Liver (tissue), 9 donors: ENCODE measurements around the gene RALB. TPM values are rescaled to one million over a fixed set of nuclear protein-coding genes. Genes with fewer than 3 reads are reported as not detected.

ENCODE experiments used
- DNase-seq: peaks from one replicate; pipeline ENCODE4 v3.0.0-alpha.2; 2017; ENCODE audit warnings: low spot score
- H3K27ac ChIP-seq, 2 donors: one replicate each; pipeline ENCODE4 v1.7.0; 2013; ENCODE audit warnings: inconsistent platforms in 2 of 2, low read length in 2 of 2, control low read depth in 1 of 2, low read depth in 1 of 2, mild to moderate bottlenecking in 1 of 2
- H3K27me3 ChIP-seq, 4 donors: one replicate each; pipeline versions ENCODE4 v1.6.1 to v1.7.0; 2013; ENCODE audit warnings: low read length in 3 of 4, inconsistent platforms in 1 of 4, mild to moderate bottlenecking in 1 of 4, moderate library complexity in 1 of 4; ENCODE audit not compliant: control insufficient read depth in 4 of 4, insufficient read depth in 4 of 4
- H3K36me3 ChIP-seq, 4 donors: one replicate each; pipeline versions ENCODE4 v1.6.1 to v1.7.0; 2013; ENCODE audit warnings: low read length in 3 of 4, mild to moderate bottlenecking in 3 of 4, low read depth in 1 of 4, moderate library complexity in 1 of 4; ENCODE audit not compliant: control insufficient read depth in 4 of 4, insufficient read depth in 3 of 4
- H3K4me1 ChIP-seq, 4 donors: one replicate each; pipeline versions ENCODE4 v1.6.1 to v1.7.0; 2013; ENCODE audit warnings: low read length in 3 of 4, mild to moderate bottlenecking in 3 of 4, moderate library complexity in 1 of 4; ENCODE audit not compliant: control insufficient read depth in 4 of 4, insufficient read depth in 4 of 4
- H3K4me3 ChIP-seq, 3 donors: one replicate each; pipeline versions ENCODE4 v1.6.1 to v1.7.0; 2013; ENCODE audit warnings: low read length in 3 of 3, control low read depth in 1 of 3, low read depth in 1 of 3, mild to moderate bottlenecking in 1 of 3
- H3K9ac ChIP-seq, 2 donors: one replicate each; pipeline ENCODE4 v1.7.0; 2013; ENCODE audit warnings: low read length in 2 of 2, mild to moderate bottlenecking in 2 of 2, moderate library complexity in 2 of 2, control low read depth in 1 of 2, low read depth in 1 of 2
- H3K9me3 ChIP-seq, 4 donors: one replicate each; pipeline versions ENCODE4 v1.6.1 to v1.7.0; 2013; ENCODE audit warnings: low read length in 3 of 4; ENCODE audit not compliant: control insufficient read depth in 4 of 4
- ATF3 ChIP-seq: IDR thresholded peaks from 2 replicates; pipeline ENCODE4 v1.6.1; 2016; ENCODE audit warnings: antibody characterized with exemption
- CTCF ChIP-seq: fragments of 150-350 bp; IDR thresholded peaks from 2 replicates; pipeline ENCODE4 v1.5.1; 2017; ENCODE audit warnings: improper control_type of control experiment, low read depth, low read length; ENCODE audit not compliant: missing input control
- EGR1 ChIP-seq, 2 donors: IDR thresholded peaks; 2 replicates each; pipeline ENCODE4 v1.6.1; 2016 to 2018; ENCODE audit warnings: antibody characterized with exemption in 2 of 2, low read depth in 2 of 2
- FOXA1 ChIP-seq: IDR thresholded peaks from 2 replicates; pipeline ENCODE4 v1.6.1; 2016; ENCODE audit warnings: antibody characterized with exemption
- FOXA2 ChIP-seq: IDR thresholded peaks from 2 replicates; pipeline ENCODE4 v1.6.1; 2016; ENCODE audit warnings: antibody characterized with exemption
- GABPA ChIP-seq, 2 donors: IDR thresholded peaks in 1 of 2; conservative IDR thresholded peaks in 1 of 2; 2 replicates each; pipeline ENCODE4 v1.6.1; 2016; ENCODE audit warnings: antibody characterized with exemption in 2 of 2, mild to moderate bottlenecking in 1 of 2, moderate library complexity in 1 of 2
- HNF4A ChIP-seq, 2 donors: conservative IDR thresholded peaks; 2 replicates each; pipeline ENCODE4 v1.6.1; 2016; ENCODE audit warnings: antibody characterized with exemption in 2 of 2, mild to moderate bottlenecking in 2 of 2
- HNF4G ChIP-seq: IDR thresholded peaks from 2 replicates; pipeline ENCODE4 v1.6.1; 2016; ENCODE audit warnings: antibody characterized with exemption
- JUND ChIP-seq, 2 donors: IDR thresholded peaks; 2 replicates each; pipeline ENCODE4 v1.6.1; 2016; ENCODE audit warnings: antibody characterized with exemption in 2 of 2
- NR2F2 ChIP-seq: IDR thresholded peaks from 2 replicates; pipeline ENCODE4 v1.6.1; 2016; ENCODE audit warnings: antibody characterized with exemption
- RAD21 ChIP-seq, 2 donors: IDR thresholded peaks; 2 replicates each; pipeline ENCODE4 v1.6.1; 2016; ENCODE audit warnings: antibody characterized with exemption in 2 of 2, mild to moderate bottlenecking in 2 of 2
- REST ChIP-seq: IDR thresholded peaks from 2 replicates; pipeline ENCODE4 v1.6.1; 2016; ENCODE audit warnings: antibody characterized with exemption, mild to moderate bottlenecking
- RXRA ChIP-seq, 2 donors: IDR thresholded peaks; 2 replicates each; pipeline ENCODE4 v1.6.1; 2017 to 2018; ENCODE audit warnings: antibody characterized with exemption in 2 of 2, mild to moderate bottlenecking in 1 of 2
- SP1 ChIP-seq: IDR thresholded peaks from 2 replicates; pipeline ENCODE4 v1.6.1; 2018; ENCODE audit warnings: antibody characterized with exemption, mild to moderate bottlenecking
- TAF1 ChIP-seq: conservative IDR thresholded peaks from 2 replicates; pipeline ENCODE4 v1.6.1; 2016; ENCODE audit warnings: antibody characterized with exemption, mild to moderate bottlenecking
- YY1 ChIP-seq: IDR thresholded peaks from 2 replicates; pipeline ENCODE4 v1.6.1; 2016; ENCODE audit warnings: antibody characterized with exemption, mild to moderate bottlenecking
- WGBS: extraction: QIAGEN DNeasy Blood & Tissue Kit; methylation state at CpG from one replicate; pipeline ENCODE4 v1.1.7; 2013; 5-methylcytosine and 5-hydroxymethylcytosine counted together
- polyA plus RNA-seq, 2 donors: library from polyadenylated mRNA; stranded (reverse) in 1 of 2; unstranded in 1 of 2; fragments of 200-250 nt in 1 of 2; fragments of >200 nt in 1 of 2; fragmentation: Nextera tagmentation in 1 of 2; extraction: Ambion mirVana in 1 of 2; gene quantifications; one replicate each; pipeline versions ENCODE4 v1.2.1 to v1.2.3, GENCODE V29; 2013 to 2015
- total RNA-seq, 2 donors: library from RNA; depleted of rRNA; stranded (reverse); fragments of >200 nt; gene quantifications; one replicate each; pipeline ENCODE4 v1.2.3, GENCODE V29; 2014
- TF ChIP-seq, protein P1 (sequence below): IDR thresholded peaks from 2 replicates; pipeline ENCODE4 v1.6.1; 2016; ENCODE audit warnings: antibody characterized with exemption
- TF ChIP-seq, protein P2 (sequence below): IDR thresholded peaks from 2 replicates; pipeline ENCODE4 v1.6.1; 2016; ENCODE audit warnings: antibody characterized with exemption
- donor health status: healthy.
- donor health status: healthy.
- donor health status: healthy.
- donor health status: healthy.
- donor health status: healthy.

Gene RALB
- total and polyA plus RNA-seq, 4 donors, result 11.1 to 26.4 (median 20.1) TPM

DNA sequence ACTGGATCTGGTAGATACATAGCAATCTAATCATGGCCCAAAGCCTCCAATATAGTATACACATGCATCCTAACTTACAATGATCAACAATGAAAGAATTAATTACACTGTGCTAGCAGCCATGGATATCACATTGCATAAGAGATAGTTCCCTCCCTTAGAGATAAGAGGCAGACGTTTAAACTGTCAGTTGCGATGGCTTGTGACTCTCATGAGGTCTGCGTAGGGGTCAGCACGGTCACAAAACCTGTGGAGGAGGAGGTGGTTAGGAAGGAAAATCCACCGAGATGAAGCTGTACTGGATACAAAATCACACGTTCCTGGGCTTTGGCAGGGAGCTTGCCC is 800 bp upstream of the RALB start (continued):
- TF ChIP-seq, protein P1, sequence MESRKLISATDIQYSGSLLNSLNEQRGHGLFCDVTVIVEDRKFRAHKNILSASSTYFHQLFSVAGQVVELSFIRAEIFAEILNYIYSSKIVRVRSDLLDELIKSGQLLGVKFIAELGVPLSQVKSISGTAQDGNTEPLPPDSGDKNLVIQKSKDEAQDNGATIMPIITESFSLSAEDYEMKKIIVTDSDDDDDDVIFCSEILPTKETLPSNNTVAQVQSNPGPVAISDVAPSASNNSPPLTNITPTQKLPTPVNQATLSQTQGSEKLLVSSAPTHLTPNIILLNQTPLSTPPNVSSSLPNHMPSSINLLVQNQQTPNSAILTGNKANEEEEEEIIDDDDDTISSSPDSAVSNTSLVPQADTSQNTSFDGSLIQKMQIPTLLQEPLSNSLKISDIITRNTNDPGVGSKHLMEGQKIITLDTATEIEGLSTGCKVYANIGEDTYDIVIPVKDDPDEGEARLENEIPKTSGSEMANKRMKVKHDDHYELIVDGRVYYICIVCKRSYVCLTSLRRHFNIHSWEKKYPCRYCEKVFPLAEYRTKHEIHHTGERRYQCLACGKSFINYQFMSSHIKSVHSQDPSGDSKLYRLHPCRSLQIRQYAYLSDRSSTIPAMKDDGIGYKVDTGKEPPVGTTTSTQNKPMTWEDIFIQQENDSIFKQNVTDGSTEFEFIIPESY, result no peak
- TF ChIP-seq FOXA2 (no peak), TAF1 (no peak), JUND (IDR thresholded peaks at IDR 0.05) (no peak)

DNA sequence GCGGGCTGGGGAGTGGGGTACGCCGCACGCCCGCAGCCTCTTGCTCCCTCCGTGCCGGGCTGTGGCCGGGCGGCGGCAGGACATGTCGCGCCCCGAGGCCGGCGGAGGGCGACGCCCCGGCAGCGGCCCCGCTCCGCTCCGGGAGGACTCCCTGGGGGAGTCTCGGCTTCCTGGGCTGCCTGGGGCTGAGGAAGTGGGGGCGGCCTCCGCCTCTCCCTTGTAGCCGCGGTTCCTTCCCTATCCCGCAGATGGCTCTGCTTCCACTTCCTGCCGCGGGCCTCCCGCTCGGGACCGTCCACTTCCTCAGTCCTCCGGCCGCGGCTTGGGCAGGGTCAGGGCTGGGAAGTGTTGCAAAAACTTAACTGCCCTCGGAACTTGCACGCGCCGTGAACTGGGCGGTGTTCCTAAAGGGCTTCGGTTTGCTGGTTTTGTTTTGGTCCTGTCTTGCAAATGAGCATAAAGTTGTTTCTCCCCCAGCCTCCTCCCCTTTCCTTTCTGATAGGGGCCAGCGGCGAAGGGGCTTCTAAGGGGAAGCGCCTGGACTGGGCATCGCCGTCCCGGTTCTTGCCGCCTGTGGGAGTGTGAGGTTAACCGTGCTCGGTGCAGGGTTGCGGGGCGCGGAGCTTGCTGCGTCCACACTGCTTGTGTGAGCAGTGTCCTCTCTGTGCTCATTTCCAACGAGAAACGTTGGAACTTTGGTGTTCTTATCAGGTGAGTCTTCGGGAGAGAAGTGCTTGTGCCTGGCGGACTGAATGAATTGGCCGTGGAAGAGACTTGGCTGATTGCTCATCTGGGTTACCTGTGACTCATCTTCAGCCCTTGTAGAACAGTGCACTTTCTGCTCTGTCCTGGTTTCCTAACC is 600 bp downstream of the RALB start:
- H3K4me1 ChIP-seq, result peaks cover 0 to 16% (median 11%) of the 10 kb centered on the region in 4 donors
- no peaks in the 10 kb centered on the region for H3K36me3 ChIP-seq
- H3K27ac ChIP-seq, result peak overlapping the region; percentile 81 to 83
- no peaks in the 10 kb centered on the region for H3K9me3 ChIP-seq
- peak overlapping the region; percentile 0 to 67 for H3K9ac ChIP-seq
- H3K27me3 ChIP-seq, result no peaks in the 10 kb centered on the region
- no peak for TF ChIP-seq JUND (IDR thresholded peaks at IDR 0.05)
- TF ChIP-seq SP1, result no peak
- TF ChIP-seq FOXA2, result no peak
- no peak for TF ChIP-seq GABPA (IDR thresholded peaks at IDR 0.05 in 1 of 2, conservative IDR thresholded peaks at IDR 0.05 in 1 of 2)
- TF ChIP-seq NR2F2, result no peak
- TF ChIP-seq, protein P1, result no peak
- no peak for TF ChIP-seq REST
- no peak for TF ChIP-seq YY1
- TF ChIP-seq EGR1 (IDR thresholded peaks at IDR 0.05; ENCODE audit: low read depth in 2 of 2), result peak; percentile 64 to 76
- TF ChIP-seq HNF4A (conservative IDR thresholded peaks at IDR 0.05), result no peak
- TF ChIP-seq TAF1, result no peak
- TF ChIP-seq FOXA1, result no peak
- TF ChIP-seq ATF3, result no peak
- peak; percentile 26 for TF ChIP-seq CTCF
- TF ChIP-seq, protein P2, sequence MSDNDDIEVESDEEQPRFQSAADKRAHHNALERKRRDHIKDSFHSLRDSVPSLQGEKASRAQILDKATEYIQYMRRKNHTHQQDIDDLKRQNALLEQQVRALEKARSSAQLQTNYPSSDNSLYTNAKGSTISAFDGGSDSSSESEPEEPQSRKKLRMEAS, result peak; percentile 80
- peak; percentile 24 to 67 for TF ChIP-seq RXRA (IDR thresholded peaks at IDR 0.05)
- no peak for TF ChIP-seq HNF4G
- TF ChIP-seq RAD21 (IDR thresholded peaks at IDR 0.05), result peak; percentile 31 to 65
- peak; percentile 59 for DNase-seq
- peak overlapping the region; percentile 79 to 91 (median 91) for H3K4me3 ChIP-seq
- WGBS, result under 1% methylated on average over 60 of the region's 60 CpGs
